PFSK-1 (cell line): Measurements from ENCODE around the gene ELOVL6.

ENCODE experiments used
- FOXP2 ChIP-seq: optimal IDR thresholded peaks from 2 replicates; pipeline ENCODE3; 2011; ENCODE audit warnings: borderline replicate concordance, control low read depth, inconsistent platforms; ENCODE audit not compliant: insufficient read depth; ENCODE audit errors: extremely low read length, extremely low read depth
- POLR2AphosphoS5 ChIP-seq: IDR thresholded peaks from 2 replicates; pipeline ENCODE4 v1.6.1; 2012; ENCODE audit warnings: low read depth, mild to moderate bottlenecking, control low read depth, low read length, moderate library complexity
- SIN3A ChIP-seq: IDR thresholded peaks from 2 replicates; pipeline ENCODE4 v1.6.1; 2012; ENCODE audit warnings: mild to moderate bottlenecking, low read length, moderate library complexity, borderline replicate concordance; ENCODE audit not compliant: insufficient read depth
- TAF1 ChIP-seq: IDR thresholded peaks from 2 replicates; pipeline ENCODE4 v1.6.1; 2012; ENCODE audit warnings: low read length, control low read depth, borderline replicate concordance; ENCODE audit not compliant: insufficient read depth
- TF ChIP-seq, protein P1 (sequence below), 2 experiments: IDR thresholded peaks; 2 replicates each; pipeline versions ENCODE4 v1.6.1 to v1.8.0; 2011 to 2012; ENCODE audit warnings: low read depth in 2 of 2, low read length in 2 of 2, control low read depth in 1 of 2, inconsistent platforms in 1 of 2, mild to moderate bottlenecking in 1 of 2, moderate library complexity in 1 of 2; ENCODE audit not compliant: insufficient read depth in 1 of 2

ELOVL6 gene

DNA sequence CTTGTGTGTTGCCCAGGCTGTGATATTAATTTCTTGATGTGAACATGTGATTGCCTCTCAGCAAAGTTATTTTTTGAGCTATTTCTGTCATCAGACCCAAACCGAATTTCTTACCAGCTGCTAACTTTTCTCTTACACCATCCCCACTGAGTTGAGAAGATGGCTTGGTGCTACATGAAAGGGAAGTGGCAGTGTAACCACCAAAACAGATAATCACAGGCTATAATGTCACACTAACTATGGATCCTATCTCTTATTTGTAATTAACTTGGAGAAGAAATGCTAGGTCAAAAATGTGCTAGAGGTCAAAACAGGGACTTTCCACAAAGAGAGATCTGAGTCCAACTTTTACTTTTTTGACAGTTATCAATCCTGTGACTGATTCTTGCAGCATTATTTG, 43.8 kb downstream of the ELOVL6 start:
- no peak for TF ChIP-seq FOXP2
- no peak for TF ChIP-seq POLR2AphosphoS5
- TF ChIP-seq, protein P1, sequence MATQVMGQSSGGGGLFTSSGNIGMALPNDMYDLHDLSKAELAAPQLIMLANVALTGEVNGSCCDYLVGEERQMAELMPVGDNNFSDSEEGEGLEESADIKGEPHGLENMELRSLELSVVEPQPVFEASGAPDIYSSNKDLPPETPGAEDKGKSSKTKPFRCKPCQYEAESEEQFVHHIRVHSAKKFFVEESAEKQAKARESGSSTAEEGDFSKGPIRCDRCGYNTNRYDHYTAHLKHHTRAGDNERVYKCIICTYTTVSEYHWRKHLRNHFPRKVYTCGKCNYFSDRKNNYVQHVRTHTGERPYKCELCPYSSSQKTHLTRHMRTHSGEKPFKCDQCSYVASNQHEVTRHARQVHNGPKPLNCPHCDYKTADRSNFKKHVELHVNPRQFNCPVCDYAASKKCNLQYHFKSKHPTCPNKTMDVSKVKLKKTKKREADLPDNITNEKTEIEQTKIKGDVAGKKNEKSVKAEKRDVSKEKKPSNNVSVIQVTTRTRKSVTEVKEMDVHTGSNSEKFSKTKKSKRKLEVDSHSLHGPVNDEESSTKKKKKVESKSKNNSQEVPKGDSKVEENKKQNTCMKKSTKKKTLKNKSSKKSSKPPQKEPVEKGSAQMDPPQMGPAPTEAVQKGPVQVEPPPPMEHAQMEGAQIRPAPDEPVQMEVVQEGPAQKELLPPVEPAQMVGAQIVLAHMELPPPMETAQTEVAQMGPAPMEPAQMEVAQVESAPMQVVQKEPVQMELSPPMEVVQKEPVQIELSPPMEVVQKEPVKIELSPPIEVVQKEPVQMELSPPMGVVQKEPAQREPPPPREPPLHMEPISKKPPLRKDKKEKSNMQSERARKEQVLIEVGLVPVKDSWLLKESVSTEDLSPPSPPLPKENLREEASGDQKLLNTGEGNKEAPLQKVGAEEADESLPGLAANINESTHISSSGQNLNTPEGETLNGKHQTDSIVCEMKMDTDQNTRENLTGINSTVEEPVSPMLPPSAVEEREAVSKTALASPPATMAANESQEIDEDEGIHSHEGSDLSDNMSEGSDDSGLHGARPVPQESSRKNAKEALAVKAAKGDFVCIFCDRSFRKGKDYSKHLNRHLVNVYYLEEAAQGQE (IDR thresholded peaks at IDR 0.05; ENCODE audit: insufficient read depth in 1 of 2, low read depth in 2 of 2, low read length in 2 of 2) = no peak
- TF ChIP-seq SIN3A = no peak
- no peak for TF ChIP-seq TAF1

DNA sequence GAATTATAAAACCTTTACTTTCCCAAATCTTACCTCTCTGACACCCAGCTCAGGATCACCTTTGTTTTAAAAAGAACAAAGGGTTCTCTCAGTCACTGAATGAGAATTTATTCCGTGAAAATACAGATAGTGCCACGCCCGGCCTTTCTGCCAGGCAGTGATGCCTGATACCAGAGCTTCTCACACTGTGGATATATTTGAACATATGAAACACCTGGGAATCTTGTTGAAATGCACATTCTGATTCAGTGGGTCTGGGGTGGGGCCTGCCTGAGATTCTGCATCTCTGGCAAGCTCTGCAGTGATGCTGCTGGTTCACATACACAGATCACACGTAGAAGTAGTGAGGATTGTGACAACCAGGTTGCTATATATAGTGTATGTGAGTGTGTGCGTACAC, 46.0 kb downstream of the ELOVL6 start:
- TF ChIP-seq POLR2AphosphoS5 = no peak
- TF ChIP-seq SIN3A = no peak
- no peak for TF ChIP-seq FOXP2
- TF ChIP-seq, protein P1 (IDR thresholded peaks at IDR 0.05; ENCODE audit: insufficient read depth in 1 of 2, low read depth in 2 of 2, low read length in 2 of 2) = no peak
- TF ChIP-seq TAF1 = no peak

DNA sequence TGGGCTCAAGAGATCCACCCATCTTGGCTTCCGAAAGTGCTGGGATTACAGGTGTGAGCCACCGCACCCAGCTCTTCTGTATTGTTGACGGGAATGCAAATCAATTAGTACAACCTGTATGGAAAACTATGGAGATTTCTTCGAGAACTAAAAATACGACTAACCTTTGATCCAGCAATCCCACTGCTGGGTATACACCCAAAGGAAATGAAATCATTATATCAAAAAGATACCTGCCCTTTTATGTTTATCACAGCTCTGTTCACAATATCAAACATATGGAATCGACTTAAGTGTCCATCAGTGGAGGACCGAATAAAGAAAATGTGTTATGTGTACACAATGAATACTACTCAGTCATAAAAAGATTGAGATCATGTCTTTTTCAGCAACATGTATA, 49.3 kb downstream of the ELOVL6 start:
- TF ChIP-seq TAF1 (no peak), POLR2AphosphoS5 (no peak), FOXP2 (no peak), SIN3A (no peak)
- TF ChIP-seq, protein P1 (IDR thresholded peaks at IDR 0.05; ENCODE audit: insufficient read depth in 1 of 2, low read depth in 2 of 2, low read length in 2 of 2) = no peak

DNA sequence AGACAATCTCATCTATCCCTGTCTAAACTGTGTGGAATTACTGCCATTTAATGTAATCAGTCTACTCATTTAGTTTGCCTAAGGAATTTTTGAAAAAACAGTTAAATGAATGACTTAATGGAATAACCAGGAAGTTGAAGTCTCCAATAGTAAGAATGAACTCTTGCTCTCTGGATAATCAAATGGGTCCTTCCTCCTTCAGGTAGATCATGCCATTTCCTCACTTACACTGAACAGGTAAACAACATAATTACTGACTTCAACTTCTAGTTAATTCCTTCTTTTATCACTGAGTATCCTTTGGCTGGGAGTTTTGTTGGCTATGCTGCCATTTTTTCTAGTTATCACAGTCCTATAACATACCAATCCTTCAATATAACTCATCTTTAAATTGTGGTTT, 56.0 kb downstream of the ELOVL6 start:
- TF ChIP-seq TAF1 (no peak), POLR2AphosphoS5 (no peak), FOXP2 (no peak), SIN3A (no peak)
- TF ChIP-seq, protein P1 (IDR thresholded peaks at IDR 0.05; ENCODE audit: insufficient read depth in 1 of 2, low read depth in 2 of 2, low read length in 2 of 2) = no peak

DNA sequence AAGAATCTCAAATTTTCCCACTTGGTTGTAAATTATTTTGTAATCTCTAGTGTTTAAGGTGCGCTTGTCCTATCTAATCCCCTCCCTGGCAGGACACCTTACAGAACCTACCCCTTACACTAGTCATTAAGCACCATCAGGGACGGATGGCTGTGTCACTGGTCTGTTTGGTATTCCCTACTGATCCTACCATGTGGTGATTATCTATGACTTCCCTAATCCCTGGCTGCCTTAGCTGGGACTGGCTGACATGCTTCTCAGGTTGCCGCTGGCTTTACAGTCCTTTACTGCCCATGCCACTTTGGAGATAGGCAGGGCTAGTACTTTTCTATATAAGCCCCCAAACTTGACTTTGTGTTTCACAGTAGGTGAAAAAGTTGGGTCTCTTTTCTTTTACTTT, 58.6 kb downstream of the ELOVL6 start:
- no peak; the same call in 1 of the 2 replicates for TF ChIP-seq POLR2AphosphoS5
